Gastroesophageal sphincter (tissue), 3 donors: ENCODE results near the gene PLXDC1.

ENCODE experiments used
- EP300 ChIP-seq: sonication (generic); formaldehyde crosslinking; IDR thresholded peaks from one replicate; pipeline ENCODE4 v1.6.1; 2017; ENCODE audit warnings: antibody characterized with exemption, mild to moderate bottlenecking
- POLR2A ChIP-seq, 2 donors: fragments of 450-650 bp; IDR thresholded peaks; one replicate each; pipeline ENCODE4 v1.6.1; 2017; ENCODE audit warnings: antibody characterized with exemption in 2 of 2, mild to moderate bottlenecking in 2 of 2, moderate library complexity in 1 of 2
- POLR2AphosphoS5 ChIP-seq: sonication (generic); formaldehyde crosslinking; IDR thresholded peaks from one replicate; pipeline ENCODE4 v1.6.1; 2017; ENCODE audit warnings: antibody characterized with exemption
- TF ChIP-seq, protein P1 (sequence below), 4 experiments: fragments of 200-600 bp in 2 of 4; fragments of 450-650 bp in 2 of 4; sonication (generic) in 1 of 4; IDR thresholded peaks; one replicate each; pipeline ENCODE4 v1.5.1; 2017 to 2019; ENCODE audit warnings: antibody characterized with exemption in 4 of 4, mild to moderate bottlenecking in 2 of 4, moderate library complexity in 2 of 4

DNA sequence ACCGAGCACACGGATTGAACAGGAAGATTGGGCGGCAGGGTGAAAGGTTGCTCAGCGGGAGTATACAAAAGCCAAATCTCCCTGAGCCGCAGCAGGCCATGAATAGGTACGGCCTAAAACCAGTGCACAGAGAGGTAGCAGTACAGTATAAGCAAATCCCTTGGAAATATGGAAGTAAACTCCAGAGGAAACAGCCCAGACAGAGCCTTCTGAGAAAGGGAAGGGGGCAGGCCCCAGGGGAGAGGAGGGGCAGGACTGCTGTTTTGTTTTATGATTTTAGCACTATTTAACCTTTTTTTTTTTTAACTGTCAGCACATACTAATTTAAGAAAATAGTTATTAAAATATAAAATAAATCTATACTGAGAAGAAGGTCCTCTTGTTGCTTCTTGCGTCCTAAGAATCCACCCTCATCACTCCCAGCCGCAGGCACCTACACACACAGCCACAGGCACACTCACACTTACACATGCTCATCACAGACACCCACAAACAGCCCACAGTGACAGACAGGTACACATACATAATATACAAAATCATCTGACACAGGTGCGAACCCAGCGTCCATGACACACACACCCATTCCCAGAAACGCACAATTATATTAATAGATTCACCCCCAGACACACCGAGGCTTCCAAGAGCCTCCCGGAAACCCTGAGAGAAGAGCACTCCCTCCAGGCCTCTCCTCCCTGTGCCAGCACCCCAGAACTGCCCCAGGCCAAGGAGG is 12.8 kb downstream of the PLXDC1 start:
- TF ChIP-seq, protein P1, sequence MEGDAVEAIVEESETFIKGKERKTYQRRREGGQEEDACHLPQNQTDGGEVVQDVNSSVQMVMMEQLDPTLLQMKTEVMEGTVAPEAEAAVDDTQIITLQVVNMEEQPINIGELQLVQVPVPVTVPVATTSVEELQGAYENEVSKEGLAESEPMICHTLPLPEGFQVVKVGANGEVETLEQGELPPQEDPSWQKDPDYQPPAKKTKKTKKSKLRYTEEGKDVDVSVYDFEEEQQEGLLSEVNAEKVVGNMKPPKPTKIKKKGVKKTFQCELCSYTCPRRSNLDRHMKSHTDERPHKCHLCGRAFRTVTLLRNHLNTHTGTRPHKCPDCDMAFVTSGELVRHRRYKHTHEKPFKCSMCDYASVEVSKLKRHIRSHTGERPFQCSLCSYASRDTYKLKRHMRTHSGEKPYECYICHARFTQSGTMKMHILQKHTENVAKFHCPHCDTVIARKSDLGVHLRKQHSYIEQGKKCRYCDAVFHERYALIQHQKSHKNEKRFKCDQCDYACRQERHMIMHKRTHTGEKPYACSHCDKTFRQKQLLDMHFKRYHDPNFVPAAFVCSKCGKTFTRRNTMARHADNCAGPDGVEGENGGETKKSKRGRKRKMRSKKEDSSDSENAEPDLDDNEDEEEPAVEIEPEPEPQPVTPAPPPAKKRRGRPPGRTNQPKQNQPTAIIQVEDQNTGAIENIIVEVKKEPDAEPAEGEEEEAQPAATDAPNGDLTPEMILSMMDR (IDR thresholded peaks at IDR 0.05), result no peak
- TF ChIP-seq EP300 (no peak), POLR2AphosphoS5 (no peak), POLR2A (IDR thresholded peaks at IDR 0.05) (no peak)
